Upper lobe of left lung (tissue), 6 donors: ENCODE measurements around the gene UNC13D. TPM values are rescaled to one million over a fixed set of nuclear protein-coding genes. Genes with fewer than 3 reads are reported as not detected.

Experiments used
- ATAC-seq, 2 donors: fragments of 200-7000 bp; cut with Tn5 transposase; one replicate each; pipeline ENCODE4 v1.9.1; 2022; ENCODE audit warnings: mild to moderate bottlenecking in 2 of 2, moderate library complexity in 2 of 2; ENCODE audit not compliant: low FRiP score in 2 of 2
- DNase-seq, 2 donors: peaks; one replicate each; pipeline ENCODE4 v3.0.0-alpha.2; 2019 to 2020
- H3K27ac ChIP-seq, 4 donors: fragments of 200-600 bp; sonication (generic); one replicate each; pipeline ENCODE4 v1.5.1; 2016 to 2019
- H3K27me3 ChIP-seq, 4 donors: fragments of 200-600 bp; sonication (generic); one replicate each; pipeline ENCODE4 v1.5.1; 2017 to 2019
- H3K36me3 ChIP-seq, 4 donors: fragments of 200-600 bp; sonication (generic); one replicate each; pipeline ENCODE4 v1.5.1; 2016 to 2019
- H3K4me1 ChIP-seq, 4 donors: fragments of 200-600 bp; sonication (generic); one replicate each; pipeline ENCODE4 v1.5.1; 2018 to 2019
- H3K4me3 ChIP-seq, 4 donors: fragments of 200-600 bp; sonication (generic); one replicate each; pipeline ENCODE4 v1.5.1; 2017 to 2019; ENCODE audit warnings: mild to moderate bottlenecking in 2 of 4, moderate library complexity in 1 of 4
- H3K9me3 ChIP-seq, 4 donors: fragments of 200-600 bp; sonication (generic); one replicate each; pipeline ENCODE4 v1.5.1; 2018 to 2019
- EP300 ChIP-seq, 4 donors: sonication (generic); formaldehyde crosslinking; IDR thresholded peaks; one replicate each; pipeline ENCODE4 v1.5.1; 2017; ENCODE audit warnings: antibody characterized with exemption in 4 of 4, control low read depth in 2 of 4
- POLR2A ChIP-seq, 4 donors: fragments of 450-650 bp; IDR thresholded peaks; one replicate each; pipeline ENCODE4 v1.5.1; 2016 to 2017; ENCODE audit warnings: antibody characterized with exemption in 4 of 4, mild to moderate bottlenecking in 2 of 4
- POLR2AphosphoS5 ChIP-seq, 2 donors: sonication (generic); formaldehyde crosslinking; IDR thresholded peaks; one replicate each; pipeline ENCODE4 v1.5.1; 2017; ENCODE audit warnings: antibody characterized with exemption in 2 of 2
- WGBS, 2 donors: methylation state at CpG; one replicate each; pipeline ENCODE4 v1.1.5; 2017 to 2018; 5-methylcytosine and 5-hydroxymethylcytosine counted together
- total RNA-seq, 6 donors: library from RNA; depleted of rRNA in 4 of 6; stranded (reverse); fragments of >200 nt in 4 of 6; gene quantifications; one replicate each; pipeline versions ENCODE4 v1.1.0 to v1.2.1, GENCODE V29; 2016 to 2021
- TF ChIP-seq, protein P1 (sequence below), 6 experiments: fragments of 450-650 bp in 4 of 6; fragments of 200-600 bp in 2 of 6; sonication (generic) in 2 of 6; IDR thresholded peaks; one replicate each; pipeline ENCODE4 v1.5.1; 2016 to 2019; ENCODE audit warnings: antibody characterized with exemption in 6 of 6
- donor health status: DM: no; HTN: no; CAD: no; lungs with moderate emphysema.
- donor health status: DM: no; HTN: yes; CAD: no; lungs with severe emphysema.

Gene UNC13D
- total RNA-seq, 6 donors from 2014 or later = 38.0 to 243 (median 123) TPM

- H3K4me1 ChIP-seq = no peaks in the 10 kb centered on the region
- peaks cover 15 to 48% (median 46%) of the 10 kb centered on the region in 4 donors for H3K36me3 ChIP-seq
- H3K27ac ChIP-seq = no peak overlapping the region
- 92 to 95% methylated on average over 15 to 18 of the region's 18 CpGs for WGBS, 2 donors
- peak in 1 of 2 donors; percentile 82 for ATAC-seq
- H3K4me3 ChIP-seq = no peak overlapping the region
- no peak for DNase-seq
- no peak for TF ChIP-seq POLR2A (IDR thresholded peaks at IDR 0.05)
- TF ChIP-seq, protein P1, sequence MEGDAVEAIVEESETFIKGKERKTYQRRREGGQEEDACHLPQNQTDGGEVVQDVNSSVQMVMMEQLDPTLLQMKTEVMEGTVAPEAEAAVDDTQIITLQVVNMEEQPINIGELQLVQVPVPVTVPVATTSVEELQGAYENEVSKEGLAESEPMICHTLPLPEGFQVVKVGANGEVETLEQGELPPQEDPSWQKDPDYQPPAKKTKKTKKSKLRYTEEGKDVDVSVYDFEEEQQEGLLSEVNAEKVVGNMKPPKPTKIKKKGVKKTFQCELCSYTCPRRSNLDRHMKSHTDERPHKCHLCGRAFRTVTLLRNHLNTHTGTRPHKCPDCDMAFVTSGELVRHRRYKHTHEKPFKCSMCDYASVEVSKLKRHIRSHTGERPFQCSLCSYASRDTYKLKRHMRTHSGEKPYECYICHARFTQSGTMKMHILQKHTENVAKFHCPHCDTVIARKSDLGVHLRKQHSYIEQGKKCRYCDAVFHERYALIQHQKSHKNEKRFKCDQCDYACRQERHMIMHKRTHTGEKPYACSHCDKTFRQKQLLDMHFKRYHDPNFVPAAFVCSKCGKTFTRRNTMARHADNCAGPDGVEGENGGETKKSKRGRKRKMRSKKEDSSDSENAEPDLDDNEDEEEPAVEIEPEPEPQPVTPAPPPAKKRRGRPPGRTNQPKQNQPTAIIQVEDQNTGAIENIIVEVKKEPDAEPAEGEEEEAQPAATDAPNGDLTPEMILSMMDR (IDR thresholded peaks at IDR 0.05) = no peak
- TF ChIP-seq EP300 (IDR thresholded peaks at IDR 0.05) = no peak
- no peak for TF ChIP-seq POLR2AphosphoS5 (IDR thresholded peaks at IDR 0.05)
- H3K9me3 ChIP-seq = no peaks in the 10 kb centered on the region
- no peaks in the 10 kb centered on the region for H3K27me3 ChIP-seq
Measured at GRCh38 chr17:75808905-75809621, 35.1 kb downstream of the UNC13D start.

GRCh38 chr17:75808549-75808904 lies 35.7 kb downstream of the UNC13D start:
- Histone ChIP-seq H3K4me1 (no peaks in the 10 kb centered on the region), H3K9me3 (no peaks in the 10 kb centered on the region), H3K36me3 (peaks cover 16 to 42% (median 41%) of the 10 kb centered on the region in 4 donors), H3K4me3 (no peak overlapping the region), H3K27ac (no peak overlapping the region), H3K27me3 (no peaks in the 10 kb centered on the region)
- DNase-seq = no peak
- peak in 1 of 2 donors; percentile 2 for ATAC-seq
- no peak for TF ChIP-seq POLR2A (IDR thresholded peaks at IDR 0.05)
- no peak for TF ChIP-seq EP300 (IDR thresholded peaks at IDR 0.05)
- TF ChIP-seq POLR2AphosphoS5 (IDR thresholded peaks at IDR 0.05) = no peak
- TF ChIP-seq, protein P1 (IDR thresholded peaks at IDR 0.05) = no peak
- 81 to 90% methylated on average over 4 of the region's 4 CpGs for WGBS, 2 donors

- 93 to 96% methylated on average over 3 of the region's 3 CpGs for WGBS, 2 donors
- TF ChIP-seq POLR2AphosphoS5 (IDR thresholded peaks at IDR 0.05) (no peak), POLR2A (IDR thresholded peaks at IDR 0.05) (no peak), EP300 (IDR thresholded peaks at IDR 0.05) (no peak)
- TF ChIP-seq, protein P1 (IDR thresholded peaks at IDR 0.05) = no peak
- Histone ChIP-seq H3K9me3 (no peaks in the 10 kb centered on the region), H3K4me1 (no peaks in the 10 kb centered on the region), H3K27ac (no peak overlapping the region), H3K4me3 (no peak overlapping the region), H3K27me3 (no peaks in the 10 kb centered on the region), H3K36me3 (peaks cover 14 to 36% (median 36%) of the 10 kb centered on the region in 4 donors)
- DNase-seq = no peak
- ATAC-seq = no peak
Measured at GRCh38 chr17:75807861-75808260, 36.3 kb downstream of the UNC13D start.

GRCh38 chr17:75806822-75807500 lies 37.2 kb downstream of the UNC13D start:
- 84 to 92% methylated on average over 4 of the region's 4 CpGs for WGBS, 2 donors
- H3K36me3 ChIP-seq = peaks cover 6 to 27% (median 27%) of the 10 kb centered on the region in 4 donors

More at GRCh38 chr17:75806822-75807500, 37.2 kb downstream of the UNC13D start:
- no peak overlapping the region for H3K4me3 ChIP-seq
- no peak overlapping the region for H3K27ac ChIP-seq
- DNase-seq (no peak), ATAC-seq (no peak)
- no peaks in the 10 kb centered on the region for H3K27me3 ChIP-seq
- TF ChIP-seq POLR2AphosphoS5 (IDR thresholded peaks at IDR 0.05) = no peak
- TF ChIP-seq, protein P1 (IDR thresholded peaks at IDR 0.05) = no peak
- TF ChIP-seq POLR2A (IDR thresholded peaks at IDR 0.05) = no peak
- TF ChIP-seq EP300 (IDR thresholded peaks at IDR 0.05) = no peak
- no peaks in the 10 kb centered on the region for H3K4me1 ChIP-seq
- H3K9me3 ChIP-seq = no peaks in the 10 kb centered on the region
